NCI-H128 (cell line): Measurements from ENCODE around the gene ENPP3.

Experiments used
- DNase-seq: peaks from one replicate; lab custom pipeline; 2025; ENCODE audit not compliant: unreplicated experiment; lab: John Stamatoyannopoulos, UW

ENPP3 gene

GRCh38 chr6:131642565-131642964 is 5.5 kb downstream of the ENPP3 start:
- no peak for DNase-seq

- no peak for DNase-seq
Measured at GRCh38 chr6:131642987-131643611, 6.0 kb downstream of the ENPP3 start.

DNA sequence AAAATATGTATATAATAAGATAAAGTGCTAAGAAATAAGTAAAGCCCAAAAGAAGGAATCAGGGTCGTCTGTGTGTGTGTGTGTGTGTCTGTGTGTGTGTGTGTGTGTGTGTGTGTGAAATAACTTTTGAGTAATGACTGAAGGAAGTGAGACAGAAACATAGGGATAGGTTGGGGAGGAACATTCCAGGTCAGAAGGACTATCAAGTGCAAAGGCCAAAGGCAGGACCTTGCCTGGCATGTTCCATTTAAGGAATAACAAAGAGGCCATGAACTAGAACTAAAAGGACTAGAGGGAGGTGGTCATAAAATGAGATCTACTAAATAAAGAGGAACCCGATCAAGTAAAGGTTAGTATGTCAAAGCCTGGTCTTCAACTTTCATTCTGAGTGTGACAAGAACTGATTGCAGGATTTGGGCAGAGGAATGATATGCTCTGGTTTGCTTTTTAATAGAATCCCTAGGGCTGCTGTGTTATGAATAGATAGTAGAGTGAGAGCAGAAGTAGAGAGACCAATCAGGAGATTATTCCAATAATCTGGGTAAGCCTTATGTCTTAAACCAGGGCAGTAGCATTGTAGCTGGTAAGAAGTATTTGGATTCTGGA is 6.9 kb downstream of the ENPP3 start:
- no peak for DNase-seq

DNA sequence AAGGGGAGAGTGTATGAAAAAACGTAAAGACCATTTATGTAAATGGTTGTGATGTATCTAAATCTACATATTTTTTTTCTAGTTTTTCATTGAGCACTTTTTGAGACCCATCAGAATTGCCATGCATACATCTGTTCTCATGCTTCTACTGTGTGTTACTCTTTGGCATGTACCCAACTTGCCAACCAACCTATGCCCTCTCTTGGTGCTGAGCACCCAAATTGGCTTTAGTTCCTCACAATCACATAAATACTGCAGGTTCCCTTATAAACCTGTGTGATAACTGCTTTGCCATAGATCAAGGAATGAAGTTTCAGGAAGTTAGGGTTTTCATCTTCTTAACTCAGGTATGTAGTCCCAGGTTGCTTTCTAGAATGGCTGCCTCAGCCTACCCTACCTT is 7.8 kb downstream of the ENPP3 start:
- no peak for DNase-seq

GRCh38 chr6:131645846-131646245 is 8.7 kb downstream of the ENPP3 start:
- DNase-seq: no peak

DNA sequence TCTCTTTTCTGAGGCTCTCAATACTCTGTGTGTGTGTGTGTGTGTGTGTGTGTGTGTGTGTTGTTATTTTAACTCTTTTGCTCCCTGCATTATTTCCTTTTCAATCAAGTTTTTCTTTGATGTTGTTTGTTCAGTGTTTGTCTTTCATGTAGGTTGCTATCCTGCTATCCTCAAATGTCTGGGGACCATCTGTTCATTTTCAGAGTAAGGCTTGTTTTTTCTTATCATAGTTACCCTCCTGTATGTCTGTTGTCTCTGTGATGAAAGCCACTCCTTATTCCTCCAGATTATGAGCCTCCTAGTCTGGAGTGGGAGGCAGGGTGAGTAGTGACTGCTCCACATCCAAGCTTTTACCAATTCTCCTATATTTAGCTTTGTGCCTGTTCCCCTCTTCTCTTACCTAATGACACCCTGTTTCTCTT is 9.2 kb downstream of the ENPP3 start:
- no peak for DNase-seq

DNA sequence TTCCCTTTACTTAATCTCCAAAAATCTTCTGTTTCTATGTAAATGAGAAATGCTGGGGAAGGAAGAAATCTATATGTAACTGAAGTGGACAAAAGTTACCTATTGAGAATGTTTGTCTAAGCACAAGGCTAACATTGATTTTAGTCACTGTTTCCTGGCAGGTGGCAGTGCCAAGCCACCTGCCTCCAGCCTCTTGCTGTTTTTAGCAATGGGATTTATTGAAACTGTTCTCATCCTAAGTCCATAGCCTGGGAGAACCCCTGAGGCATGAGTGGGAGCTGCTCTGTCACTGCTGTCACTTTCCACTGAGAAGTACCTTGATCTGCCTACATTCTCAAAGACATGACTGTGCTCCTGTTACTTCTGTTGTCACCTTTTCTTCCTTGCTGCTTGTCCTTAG is 14.7 kb downstream of the ENPP3 start:
- DNase-seq: no peak

GRCh38 chr6:131652472-131652871 is 15.4 kb downstream of the ENPP3 start:
- DNase-seq: no peak

DNA sequence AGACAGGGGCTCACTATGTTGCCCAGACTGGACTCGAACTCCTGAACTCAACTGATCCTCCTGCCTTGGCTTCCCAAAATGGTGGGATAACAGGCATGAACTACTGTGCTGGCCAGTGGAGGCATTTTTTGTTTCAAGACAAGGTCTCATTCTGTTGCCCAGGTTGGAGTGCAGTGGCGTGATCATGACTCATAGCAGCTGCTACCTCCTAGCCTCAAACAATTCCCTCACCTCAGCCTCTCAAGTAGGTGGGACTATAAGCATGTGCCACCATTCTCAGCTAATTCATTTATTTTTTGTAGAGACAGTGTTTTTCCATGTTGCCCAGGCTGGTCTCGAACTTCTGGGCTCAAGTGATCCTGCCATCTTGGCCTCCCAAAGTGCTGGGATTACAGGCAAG is 17.2 kb downstream of the ENPP3 start:
- DNase-seq: no peak

DNA sequence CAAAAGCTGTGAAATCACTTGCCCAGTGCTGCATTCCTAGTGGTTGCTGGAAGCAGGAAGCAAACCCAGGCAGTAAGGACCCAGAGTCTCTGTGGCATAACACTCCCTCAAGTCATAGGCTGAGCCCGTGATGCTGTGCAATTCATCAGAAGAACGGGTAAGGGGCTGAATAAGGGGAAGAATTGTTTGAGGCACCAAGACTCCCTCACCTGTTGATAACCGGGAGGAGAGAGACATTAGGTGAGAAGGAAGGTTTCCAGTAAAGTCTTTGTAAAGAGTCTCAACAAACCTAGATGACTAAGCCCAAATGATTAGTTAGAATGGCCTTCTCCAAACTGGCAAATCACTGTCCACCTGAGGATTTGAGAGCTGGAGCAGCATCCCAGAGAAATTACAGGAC is 18.3 kb downstream of the ENPP3 start:
- DNase-seq: no peak

GRCh38 chr6:131655951-131656350 is 18.8 kb downstream of the ENPP3 start:
- no peak for DNase-seq

GRCh38 chr6:131656667-131657066 is 19.6 kb downstream of the ENPP3 start:
- no peak for DNase-seq

GRCh38 chr6:131657222-131657621 is 20.1 kb downstream of the ENPP3 start:
- DNase-seq: no peak

DNA sequence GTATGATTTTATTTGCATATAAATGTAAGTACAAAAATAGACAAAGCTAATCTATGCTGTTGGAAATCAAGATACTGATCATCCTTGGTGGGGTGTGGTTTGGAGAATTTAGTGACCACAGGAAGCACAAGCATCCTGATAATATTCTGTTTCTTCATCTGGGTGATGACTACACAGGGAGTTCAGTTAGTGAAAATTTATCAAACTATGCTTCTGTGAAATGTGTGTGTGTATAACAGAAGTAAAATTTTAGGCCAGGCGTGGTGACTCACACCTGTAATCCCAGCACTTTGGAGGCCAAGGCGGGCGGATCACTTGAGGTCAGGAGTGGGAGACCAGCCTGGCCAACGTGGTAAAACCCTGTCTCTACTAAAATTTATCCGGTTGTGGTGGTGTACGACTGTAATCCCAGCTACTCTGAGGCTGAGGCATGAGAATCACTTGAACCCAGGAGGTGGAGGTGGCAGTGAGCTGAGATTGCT is 20.6 kb downstream of the ENPP3 start:
- DNase-seq: no peak

DNA sequence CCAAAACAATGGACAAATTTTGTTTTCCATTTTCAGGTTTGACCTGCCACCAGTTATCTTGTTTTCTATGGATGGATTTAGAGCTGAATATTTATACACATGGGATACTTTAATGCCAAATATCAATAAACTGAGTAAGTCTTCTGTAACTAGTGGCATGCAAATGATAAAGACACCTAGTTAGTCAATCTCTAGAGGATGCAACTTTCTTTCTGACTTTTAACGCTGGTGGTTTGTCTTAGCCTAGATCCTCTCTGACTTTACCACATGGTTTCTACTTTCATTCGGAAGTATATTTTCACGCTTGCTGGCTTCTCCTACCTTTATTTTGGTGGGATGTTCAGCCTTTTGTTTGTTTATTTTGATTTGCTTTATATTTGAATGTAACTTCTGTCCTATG is 21.2 kb downstream of the ENPP3 start:
- DNase-seq: no peak

GRCh38 chr6:131660195-131660594 is 23.1 kb downstream of the ENPP3 start:
- DNase-seq: no peak

DNA sequence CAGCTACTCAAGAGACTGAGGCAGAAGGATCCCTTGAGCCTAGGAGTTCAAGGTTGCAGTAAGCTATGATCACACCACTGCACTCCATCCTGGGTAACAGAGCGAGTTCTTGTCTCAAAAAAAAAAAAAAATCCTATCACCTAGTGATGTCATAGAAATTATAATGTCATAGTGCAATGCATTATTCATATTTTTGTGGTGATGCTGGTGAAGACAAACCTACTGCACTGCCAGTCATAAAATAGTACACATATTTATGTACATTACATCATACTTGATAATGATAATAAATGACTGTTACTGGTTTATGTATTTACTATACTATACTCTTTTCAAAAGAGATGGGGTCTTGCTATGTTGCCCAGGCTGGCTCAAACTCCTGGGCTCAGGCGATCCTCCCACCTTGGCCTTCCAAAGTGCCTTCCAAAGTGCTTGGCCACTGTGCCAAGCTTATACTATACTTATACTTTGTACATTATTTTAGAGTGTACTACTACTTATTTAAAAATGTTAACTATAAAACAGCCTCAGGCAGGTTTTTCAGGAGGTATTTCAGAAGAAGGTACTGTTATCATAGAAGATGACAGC is 26.6 kb downstream of the ENPP3 start:
- no peak for DNase-seq

- no peak for DNase-seq
Measured at GRCh38 chr6:131669891-131670290, 32.8 kb downstream of the ENPP3 start.

- no peak for DNase-seq
Measured at GRCh38 chr6:131673184-131673583, 36.1 kb downstream of the ENPP3 start.

- no peak for DNase-seq
Measured at GRCh38 chr6:131678442-131678841, 41.3 kb downstream of the ENPP3 start.

- no peak for DNase-seq
Measured at GRCh38 chr6:131680868-131681267, 43.8 kb downstream of the ENPP3 start.

DNA sequence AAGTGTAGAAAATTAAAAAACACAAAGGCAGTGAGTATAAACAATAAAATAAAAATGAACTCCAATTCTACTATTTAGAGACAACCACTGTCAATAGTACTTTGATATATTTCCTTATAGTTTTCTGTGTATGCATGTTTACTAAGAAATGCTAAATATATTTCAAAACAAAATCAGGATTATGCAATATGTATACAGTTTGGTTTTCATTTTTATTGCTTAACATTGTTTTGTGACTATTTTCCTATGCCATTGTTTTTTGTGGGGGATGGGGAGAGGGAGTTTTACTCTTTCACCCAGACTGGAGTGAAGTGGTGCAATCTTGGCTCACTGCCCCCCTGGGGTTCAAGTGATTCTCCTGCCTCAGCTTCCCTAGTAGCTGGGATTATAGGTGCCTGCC is 44.5 kb downstream of the ENPP3 start:
- no peak for DNase-seq

- no peak for DNase-seq
Measured at GRCh38 chr6:131682442-131682841, 45.3 kb downstream of the ENPP3 start.
